Dermis blood vessel endothelial cell (primary cell): ENCODE results near the gene FRY. TPM values are rescaled to one million over a fixed set of nuclear protein-coding genes. Genes with fewer than 3 reads are reported as not detected.

Experiments
- DNase-seq: peaks from one replicate; pipeline ENCODE4 v3.0.0; 2010
- total RNA-seq: library from RNA; depleted of rRNA; stranded (reverse); fragments of >200 nt; gene quantifications from 2 replicates; pipeline ENCODE4 v1.2.3, GENCODE V29; 2014

The FRY gene
- total RNA-seq, 1 donor from 2014 or later = 127 TPM

DNA sequence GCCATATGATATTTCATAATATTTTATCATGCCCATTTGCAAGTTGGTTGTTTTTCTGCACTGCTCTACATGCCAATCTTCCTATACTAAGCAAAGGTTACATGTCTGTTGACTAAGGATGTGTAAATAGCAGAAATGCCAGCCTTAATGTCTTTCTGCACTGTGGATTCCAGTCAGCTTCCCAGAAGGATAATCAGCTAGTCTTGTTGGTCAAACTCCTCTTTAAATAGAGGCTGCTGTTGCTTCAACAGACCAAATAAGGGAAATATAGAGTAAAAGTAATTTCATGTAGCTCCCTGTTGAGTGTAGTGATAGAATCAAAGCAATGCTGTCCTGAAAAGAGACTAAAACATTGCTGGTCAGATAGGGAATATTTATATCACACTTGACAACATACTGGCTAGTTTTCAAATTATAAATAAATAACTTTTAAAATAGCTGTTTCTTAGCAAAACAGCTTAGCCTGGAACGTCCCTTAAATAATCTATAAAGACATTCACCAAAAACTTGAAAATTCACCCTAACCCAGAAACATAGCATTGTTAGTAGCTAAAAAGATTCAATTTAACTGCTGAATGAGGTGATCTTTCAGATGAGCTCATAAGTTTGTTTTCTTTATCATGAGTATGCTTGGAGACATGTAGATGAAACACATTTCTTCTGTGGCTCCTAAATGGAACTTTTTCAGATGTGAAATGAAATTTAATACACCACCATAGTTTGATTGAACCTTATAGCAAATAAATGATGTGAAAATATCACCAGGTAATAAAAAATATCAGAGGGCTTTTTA, 56.6 kb downstream of the FRY start:
- no peak for DNase-seq

DNA sequence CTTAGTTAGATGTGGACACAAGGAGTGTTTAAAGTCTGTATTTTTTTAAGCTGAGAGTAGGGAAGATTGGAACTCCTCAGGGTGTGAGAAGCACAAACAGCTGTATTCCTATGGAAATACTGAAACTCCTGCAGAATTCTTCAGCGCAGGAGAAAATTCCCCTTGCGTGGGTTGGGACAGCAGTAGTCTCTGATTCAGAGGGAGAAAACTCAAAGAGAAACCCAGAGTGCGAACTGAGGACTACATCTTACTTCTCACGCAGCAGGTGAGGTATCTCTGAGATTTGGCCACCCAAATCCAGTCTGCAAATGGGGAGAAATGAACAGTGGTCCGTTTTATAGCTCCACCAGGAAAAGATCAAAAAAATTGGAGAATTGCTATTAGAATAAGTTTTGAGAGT, 60.9 kb downstream of the FRY start:
- no peak for DNase-seq

DNA sequence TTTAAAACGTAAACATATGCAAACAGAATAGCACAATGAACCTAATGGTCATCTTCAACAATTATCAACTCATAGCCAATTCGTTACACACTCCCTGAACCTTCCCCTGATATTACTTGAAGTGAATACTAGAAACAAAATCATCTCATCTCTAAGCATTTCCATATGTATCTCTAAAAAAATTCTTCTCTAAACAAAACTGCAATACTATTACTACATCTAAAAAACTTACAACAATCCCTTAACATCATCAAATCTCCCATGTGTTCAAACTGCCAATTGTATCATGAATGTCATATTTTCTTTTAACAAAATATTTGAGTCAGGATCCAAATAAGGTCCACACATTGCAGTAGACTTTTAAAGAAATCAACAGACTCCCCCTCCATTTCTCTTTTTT, 61.4 kb downstream of the FRY start:
- no peak for DNase-seq

DNA sequence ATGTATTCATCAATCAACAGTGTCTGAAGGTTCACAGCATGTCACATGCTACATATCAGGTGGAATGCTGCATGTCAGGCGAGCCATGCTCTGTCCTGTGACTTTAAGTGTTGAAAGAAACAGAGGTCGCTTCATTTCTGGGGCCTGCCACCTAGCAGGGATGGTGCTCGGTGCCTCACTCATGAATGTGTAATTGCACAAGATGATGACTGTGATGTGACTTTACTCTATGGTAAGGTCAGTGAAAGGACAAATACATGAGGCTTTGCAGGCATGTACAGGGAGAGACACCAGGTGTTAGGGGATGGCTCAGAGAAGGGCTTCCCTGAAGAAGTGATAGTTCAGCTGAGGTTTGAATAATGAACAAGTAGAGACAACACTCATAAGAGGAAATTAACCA, 66.7 kb downstream of the FRY start:
- DNase-seq = no peak

DNA sequence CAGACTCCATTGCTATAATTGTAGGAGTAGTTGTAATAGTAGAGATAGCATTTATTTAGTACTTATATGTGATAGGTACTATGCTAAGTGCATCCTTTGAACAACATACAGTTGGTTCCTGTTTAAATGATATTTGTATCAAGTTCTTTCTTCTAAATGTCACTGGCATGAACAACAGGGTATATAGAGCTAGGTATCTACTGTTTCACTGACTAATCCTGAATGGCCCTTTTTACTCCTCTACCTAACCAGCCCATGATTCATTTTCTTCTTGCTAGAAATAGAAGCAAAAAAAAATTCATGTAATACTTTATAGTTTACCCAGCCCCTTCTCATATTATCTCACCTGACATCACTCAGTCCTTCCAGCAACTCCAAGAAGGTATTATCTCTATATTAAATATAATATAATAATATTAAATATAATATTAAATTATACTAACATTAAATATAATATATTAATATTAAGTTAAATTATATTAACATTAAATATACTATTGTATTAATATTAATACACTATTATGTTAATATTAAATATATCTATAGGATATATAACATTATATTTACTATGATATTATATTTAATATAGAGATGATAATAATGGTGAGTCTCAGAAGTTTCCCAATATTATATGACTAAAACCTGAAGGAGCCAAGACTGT, 74.2 kb downstream of the FRY start:
- DNase-seq = no peak

DNA sequence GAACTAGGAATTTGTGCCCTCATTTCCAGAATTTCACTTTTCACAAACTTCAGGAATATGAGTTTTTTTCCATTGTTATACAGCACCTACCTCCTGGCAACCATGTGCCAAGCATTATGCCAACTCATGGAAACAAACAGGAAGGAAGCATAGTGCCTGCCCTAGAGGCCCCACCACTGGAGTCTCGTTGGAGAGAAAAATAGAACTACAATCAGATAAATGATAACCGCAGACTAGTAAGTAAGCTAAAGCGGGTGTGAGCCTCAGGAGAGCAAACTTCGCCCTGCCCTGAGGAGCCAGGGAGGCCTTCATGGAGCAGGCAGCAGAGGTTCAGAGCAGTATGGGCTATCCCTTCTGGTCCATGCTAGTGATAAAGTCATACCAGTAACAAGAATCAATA, 75.9 kb downstream of the FRY start:
- DNase-seq = no peak

DNA sequence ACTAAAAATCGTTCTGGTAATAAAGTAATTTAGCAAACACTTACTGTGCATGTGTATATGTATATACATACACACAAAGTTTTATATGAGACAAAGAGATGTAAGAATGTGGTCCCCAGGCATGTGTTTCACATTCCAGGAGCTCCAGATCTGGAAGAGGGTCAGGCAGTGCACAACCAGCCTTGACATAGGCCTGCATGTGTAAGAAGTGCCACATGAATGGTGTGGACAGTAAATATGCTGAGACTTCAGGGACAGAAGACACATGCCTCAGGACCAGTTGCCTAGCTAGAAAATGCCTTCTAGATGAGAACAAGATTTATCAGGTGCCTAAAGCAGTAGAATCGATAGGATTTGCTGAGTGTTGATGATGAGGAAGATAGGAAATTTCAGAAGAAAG, 76.4 kb downstream of the FRY start:
- DNase-seq = no peak

DNA sequence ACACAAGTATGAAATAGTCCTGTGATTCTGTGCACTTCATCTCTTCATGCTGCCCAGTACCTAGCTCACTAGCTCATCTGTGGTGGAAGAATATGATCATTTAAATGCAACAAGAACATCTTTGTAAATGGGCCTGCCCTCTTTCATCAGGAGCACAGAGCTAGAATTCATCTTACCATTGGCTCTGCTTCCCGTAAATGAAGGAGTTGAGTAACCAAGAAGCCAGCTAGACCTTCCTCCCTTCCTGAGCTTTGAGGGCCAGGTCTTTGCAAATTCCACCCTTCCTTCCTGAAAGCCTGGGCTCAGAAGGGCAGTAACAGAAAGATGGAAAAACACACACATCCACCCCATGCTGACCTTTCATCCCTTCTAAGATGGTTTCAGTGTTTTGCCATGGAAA, 82.0 kb downstream of the FRY start:
- DNase-seq = no peak

DNA sequence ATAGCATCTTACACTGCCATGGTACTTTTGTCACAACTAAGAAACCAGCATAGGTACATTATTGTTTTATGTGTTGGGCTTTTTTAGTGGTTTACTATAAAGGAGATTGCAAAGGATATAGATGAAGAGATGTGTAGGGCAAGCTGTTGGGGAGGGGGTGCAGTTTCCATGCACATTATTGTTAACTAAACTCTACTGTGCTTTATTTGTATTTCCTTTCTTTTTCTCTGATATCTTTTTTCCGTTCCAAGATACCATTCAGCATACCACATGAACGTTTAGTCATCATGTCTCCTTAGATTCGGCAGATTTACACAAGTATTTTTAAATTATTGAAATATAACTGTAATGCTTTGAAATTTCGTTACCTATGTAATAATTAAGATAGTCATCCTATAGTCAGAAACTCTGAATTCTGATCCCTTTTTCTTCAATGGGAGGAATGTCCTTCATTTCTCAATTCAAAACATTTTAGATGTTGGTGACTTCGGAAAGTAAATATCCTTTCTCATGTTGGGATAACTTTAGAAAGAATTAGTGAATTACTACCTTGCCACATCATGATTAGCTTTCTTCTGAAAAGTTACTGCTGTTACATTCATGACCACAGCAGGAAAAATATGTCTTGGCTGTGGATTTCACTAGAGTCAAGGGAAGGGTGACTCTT, 82.8 kb downstream of the FRY start:
- DNase-seq = no peak

DNA sequence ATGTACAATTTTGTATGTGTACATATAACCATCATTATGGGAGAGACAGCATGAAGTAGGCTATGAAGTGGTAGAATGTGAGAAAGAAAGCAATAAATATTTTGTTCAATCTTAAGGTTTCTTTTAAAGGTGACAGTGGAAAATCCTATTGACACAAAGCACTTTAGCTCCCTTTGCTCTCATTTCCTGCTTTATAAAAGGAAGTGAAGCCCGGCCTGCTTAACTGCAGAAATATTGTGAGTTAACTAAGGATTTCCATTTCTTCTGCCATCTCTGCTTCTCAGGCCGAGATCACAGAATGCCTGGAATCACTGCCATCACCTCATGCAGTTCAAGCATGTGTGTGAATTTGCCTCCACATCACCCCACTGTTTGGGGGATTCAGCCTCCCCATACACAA, 83.5 kb downstream of the FRY start:
- DNase-seq = peak; percentile 16

DNA sequence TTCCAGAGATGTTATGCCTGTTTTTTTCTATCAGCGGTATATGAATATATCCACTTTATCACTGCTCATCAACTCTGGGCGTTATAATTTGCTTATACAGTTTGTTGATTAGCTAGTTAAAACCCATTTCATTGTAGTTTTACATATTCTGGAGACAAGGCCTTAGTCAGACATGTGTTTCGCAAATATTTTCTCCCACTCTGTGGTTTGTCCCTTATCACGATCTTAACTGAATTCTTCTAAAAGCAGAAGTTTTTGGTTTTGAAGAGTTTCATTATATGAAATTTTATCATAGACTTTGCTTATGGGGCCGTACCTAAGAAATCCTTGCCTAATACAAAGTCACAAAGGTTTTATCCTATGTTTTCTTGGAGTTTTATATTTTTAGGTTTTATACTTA, 84.6 kb downstream of the FRY start:
- DNase-seq = no peak

DNA sequence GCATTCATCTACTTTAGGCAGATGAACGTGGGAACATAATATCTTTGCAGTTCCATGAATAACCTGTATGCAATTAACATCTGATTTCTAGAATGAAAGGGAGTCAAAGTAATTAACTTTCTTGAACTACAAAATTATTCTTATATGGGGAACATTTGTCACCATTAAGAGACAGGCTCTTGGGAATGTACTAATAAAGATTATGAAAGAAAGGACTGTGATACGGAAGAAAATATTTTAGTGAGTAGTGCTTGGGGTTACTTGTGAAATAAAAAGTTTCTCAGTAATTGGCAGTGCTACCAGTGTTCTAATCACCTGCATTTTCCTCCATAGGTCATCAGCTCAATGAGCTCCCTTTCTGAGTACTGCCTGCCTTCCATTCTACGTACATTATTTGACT, 85.4 kb downstream of the FRY start:
- DNase-seq = no peak

DNA sequence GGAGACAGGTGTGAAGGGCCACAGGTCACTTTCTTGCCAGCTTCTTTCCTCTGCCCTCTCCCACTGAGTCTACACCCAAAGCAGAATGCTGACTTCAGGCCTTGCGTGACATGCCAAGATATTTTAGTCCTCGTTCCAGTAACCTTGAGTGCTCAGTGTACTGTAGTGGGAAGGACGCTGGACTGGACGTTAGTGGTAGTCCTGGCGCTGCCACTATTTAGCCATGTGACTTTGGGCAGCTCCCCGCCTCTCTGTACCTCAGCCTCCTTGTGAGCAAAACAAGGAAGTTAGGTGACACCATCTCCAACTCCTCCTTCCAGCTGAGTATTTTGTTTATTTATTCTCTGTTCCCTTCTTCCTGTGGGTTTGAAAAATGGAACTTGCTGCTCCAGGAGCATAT, 86.1 kb downstream of the FRY start:
- no peak for DNase-seq

DNA sequence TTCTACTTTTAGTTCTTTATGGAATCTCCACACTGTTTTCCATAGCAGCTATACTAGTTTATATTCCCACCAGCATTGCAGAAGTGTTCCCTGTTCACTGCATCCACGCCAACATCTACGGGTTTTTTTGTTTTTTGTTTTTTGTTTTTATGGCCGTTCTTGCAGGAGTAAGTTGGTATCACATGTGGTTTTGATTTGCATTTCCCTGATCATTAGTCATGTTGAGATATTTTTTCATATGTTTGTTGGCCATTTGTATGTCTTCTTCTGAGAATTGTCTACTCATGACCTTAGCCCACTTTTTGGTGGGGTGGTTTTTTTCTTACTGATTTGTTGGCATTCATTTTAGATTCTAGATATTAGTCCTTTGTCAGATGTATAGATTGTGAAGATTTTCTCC, 89.7 kb downstream of the FRY start:
- no peak for DNase-seq

DNA sequence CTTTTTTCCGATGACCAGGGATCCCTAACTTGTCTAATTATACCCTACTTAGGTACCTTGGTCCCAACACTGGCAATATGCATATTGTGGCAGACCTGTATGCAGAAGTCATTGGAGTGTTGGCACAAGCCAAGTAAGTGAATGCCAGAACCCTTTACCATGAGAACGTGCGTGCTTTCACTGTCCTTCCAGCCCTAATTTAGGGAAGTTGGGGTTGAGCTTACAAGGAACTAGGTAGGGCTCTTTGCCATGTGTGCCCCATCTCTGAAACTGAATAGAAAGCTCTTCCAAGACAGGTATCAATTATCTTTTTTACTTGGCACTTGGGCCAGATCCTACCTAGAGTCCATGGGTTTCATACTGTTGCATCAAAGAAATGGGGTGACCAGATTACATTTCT, 93.2 kb downstream of the FRY start:
- DNase-seq = no peak

DNA sequence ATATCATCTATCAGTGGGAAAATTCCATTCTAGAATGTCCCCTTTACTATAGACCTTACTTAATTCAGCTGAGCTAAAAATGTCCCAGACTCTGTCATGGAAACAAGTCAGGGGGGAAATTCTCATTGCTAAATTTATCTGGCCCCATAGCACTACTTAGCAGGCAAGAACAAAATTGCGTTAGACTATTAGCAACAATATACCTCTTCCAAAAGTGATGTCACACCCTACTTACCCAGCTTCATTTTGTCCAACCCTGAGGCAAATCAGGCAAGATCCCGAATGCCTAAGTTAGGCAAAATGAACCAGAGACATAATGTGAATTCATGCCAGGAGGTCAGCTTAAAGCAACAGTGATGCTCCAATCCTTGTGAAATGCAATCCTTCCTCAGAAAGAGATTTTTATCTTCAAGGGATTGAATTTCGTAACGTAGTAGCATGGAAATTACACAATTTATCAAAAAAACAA, 93.7 kb downstream of the FRY start:
- no peak for DNase-seq

DNA sequence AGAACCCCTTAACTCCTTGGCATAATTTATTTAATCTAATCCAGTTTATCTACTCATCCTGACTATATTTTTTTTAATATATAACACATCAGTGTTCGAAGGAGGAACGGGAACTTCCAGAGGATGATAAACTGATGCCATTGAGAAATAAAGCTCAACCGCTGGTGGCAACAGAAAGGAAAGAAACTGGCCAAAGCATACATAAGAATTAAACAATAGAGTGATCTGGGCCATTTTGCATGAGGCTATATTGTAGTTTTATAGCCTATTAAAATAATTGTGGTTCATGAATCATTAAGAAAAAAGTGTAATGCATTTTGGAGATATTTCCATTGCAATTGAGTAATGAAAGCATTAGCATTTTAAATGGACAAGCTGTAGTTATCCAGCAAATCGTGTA, 94.2 kb downstream of the FRY start:
- DNase-seq = no peak

DNA sequence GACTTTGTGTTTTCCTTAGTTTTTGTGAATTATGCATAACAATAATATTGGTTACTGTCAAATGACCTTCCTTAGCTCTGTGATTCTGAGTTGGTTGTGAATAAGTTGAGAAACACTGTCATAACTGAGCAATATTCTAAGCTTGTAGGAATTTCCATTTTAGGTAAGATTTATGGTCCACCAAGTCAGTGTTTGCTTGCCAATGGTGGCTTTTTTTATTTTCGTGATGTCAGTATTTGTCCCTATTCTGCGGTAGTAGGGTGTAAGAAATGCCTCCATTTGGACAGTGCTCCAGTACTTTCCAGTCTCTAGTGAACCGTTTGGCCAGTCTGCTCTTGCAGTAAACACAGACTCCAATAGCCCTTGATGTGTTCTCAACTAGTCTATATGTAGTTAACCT, 94.7 kb downstream of the FRY start:
- DNase-seq = no peak

DNA sequence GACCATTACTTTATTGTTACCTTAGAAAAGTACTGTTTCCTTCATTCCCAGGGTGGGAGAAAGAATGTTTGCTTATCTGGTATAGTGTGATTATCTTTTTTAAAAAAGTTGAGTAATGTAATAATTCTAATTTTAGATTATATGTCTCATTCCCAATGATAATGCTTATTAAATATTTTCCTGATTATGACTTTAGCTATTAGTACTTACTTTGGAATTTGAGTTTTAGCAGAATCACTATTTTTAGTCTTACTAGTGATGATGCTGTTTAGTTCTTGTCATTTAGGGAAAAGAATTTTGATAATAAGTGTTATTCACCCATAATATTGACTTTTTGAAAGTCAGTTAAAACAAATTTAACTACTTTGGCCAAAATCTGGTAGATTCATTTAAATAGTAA, 95.2 kb downstream of the FRY start:
- DNase-seq = no peak

DNA sequence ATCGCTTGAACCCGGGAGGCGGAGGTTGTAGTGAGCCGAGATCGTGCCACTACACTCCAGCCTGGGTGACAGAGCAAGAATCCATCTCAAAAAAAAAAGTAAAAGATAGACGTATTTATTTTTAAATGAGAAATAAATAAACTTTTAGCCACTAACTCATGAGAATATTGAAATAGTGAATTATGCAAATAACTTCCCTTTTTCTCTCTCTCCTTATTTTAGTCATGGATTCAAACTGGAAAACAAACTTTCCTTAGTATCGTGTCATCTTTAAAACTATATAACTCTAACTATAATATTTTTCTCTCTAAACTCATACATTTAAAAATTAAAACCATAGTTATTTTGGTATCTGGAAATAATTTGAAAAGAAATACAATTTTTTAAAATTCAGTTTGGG, 96.1 kb downstream of the FRY start:
- DNase-seq = no peak

DNA sequence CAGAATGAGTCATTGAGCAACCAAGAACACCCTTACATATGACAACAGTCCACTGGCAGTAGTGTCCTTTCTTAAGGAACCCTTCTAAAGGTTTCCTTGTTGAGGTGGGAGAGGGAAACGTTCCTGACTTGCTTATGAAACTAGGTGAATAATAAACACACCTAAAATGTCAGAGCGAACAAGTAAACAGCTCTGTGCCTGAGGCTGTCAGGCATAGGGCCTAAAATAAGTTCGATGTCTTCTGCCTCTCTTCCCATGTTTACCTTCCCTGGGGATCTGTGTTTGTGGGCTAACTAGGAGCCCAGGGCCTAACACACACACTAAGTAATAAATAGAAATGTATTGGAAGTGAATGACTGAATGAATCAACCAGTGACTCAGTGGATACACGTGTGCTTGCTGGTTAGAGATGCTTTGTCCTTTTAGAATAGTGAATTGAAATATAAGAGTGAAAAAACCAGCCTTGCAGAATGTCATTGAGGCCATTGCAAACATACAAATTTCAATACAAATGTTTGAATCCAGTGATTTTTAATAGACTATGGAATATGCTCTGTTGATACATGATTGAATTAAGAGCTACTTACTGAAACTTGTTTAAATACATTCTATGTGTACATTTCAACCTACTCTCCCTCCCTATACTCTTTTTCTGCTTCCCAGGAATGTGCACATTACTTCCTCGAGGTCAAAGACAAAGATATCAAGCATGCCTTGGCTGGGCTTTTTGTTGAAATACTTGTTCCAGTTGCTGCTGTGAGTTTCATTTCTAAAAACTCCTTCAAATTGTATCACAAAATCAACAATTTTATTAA, 102.9 kb downstream of the FRY start:
- DNase-seq = no peak

DNA sequence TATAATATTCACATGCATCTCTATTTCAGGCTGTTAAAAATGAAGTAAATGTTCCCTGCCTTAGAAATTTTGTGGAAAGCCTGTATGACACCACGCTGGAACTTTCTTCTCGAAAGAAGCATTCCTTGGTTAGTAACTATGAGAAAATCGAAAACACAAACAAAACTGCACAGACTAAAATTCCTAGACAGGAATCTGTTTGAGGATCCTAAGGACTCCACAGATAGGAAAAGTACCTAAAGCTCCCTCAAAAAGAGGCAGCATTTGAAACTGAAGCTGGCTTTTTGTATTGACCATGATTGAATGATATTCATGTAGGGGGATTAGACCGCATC, 103.4 kb downstream of the FRY start:
- DNase-seq = no peak

DNA sequence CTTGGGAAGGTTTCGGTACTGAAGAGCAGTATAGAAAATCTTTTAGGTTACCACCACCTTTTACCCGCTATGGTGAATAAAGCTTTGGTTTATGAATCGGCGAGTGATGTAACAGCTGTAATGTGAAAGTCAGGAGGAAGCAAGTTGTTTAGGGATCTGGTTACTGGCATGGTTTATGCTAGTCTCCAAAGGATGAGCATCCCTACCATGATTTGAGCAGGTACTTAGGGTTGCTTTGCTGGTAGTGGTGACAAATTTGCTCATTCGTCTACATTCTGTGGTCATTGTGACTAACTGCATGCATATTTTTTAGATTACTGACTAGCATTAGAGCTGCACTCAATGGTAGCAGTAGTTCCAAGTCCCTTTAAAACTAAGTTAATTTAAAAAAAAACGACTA, 104.1 kb downstream of the FRY start:
- no peak for DNase-seq
